WTC11 (cell line): Measurements from ENCODE around the gene TEX9. TPM values are rescaled to one million over a fixed set of nuclear protein-coding genes. Genes with fewer than 3 reads are reported as not detected.

ENCODE experiments used
- ATAC-seq: fragments of 200-7000 bp; cut with Tn5 transposase; 2 replicates; pipeline ENCODE4 v1.10.0; 2021; ENCODE audit warnings: mild to moderate bottlenecking, moderate library complexity
- CTCF ChIA-PET: fragments of 300-600 bp; sonication (Branson Sonifier 250); formaldehyde crosslinking; loops from one replicate; lab custom pipeline; 2021; ENCODE audit warnings: antibody characterized with exemption; lab: Charles Lee
- POLR2A ChIA-PET: fragments of 350-600 bp; sonication (Branson Sonifier 250); formaldehyde crosslinking; loops from one replicate; lab custom pipeline; 2021; ENCODE audit warnings: antibody characterized with exemption; lab: Charles Lee
- DNase-seq: peaks from one replicate; pipeline ENCODE4 v3.0.0; 2021; ENCODE audit warnings: low spot score
- H3K27ac Mint-ChIP-seq: 2 replicates; pipeline ENCODE4 v1.8.0; 2021; ENCODE audit warnings: mixed read lengths
- H3K27me3 Mint-ChIP-seq: 2 replicates; pipeline ENCODE4 v1.8.0; 2021; ENCODE audit warnings: low read depth, mild to moderate bottlenecking, moderate library complexity, mixed read lengths
- H3K36me3 Mint-ChIP-seq: 2 replicates; pipeline ENCODE4 v1.8.0; 2021; ENCODE audit warnings: mixed read lengths
- H3K4me1 Mint-ChIP-seq: 2 replicates; pipeline ENCODE4 v1.8.0; 2022; ENCODE audit warnings: mixed read lengths
- H3K4me3 Mint-ChIP-seq: 2 replicates; pipeline ENCODE4 v1.8.0; 2021; ENCODE audit warnings: mild to moderate bottlenecking, moderate library complexity, mixed read lengths
- H3K9me3 Mint-ChIP-seq: 2 replicates; pipeline ENCODE4 v1.8.0; 2021; ENCODE audit warnings: mixed read lengths
- ATF1 ChIP-seq: sonication (generic); formaldehyde crosslinking; IDR thresholded peaks from 2 replicates; pipeline ENCODE4 v1.8.1; 2023; ENCODE audit warnings: mild to moderate bottlenecking, moderate library complexity, missing genetic modification reagents
- CBFB ChIP-seq: sonication (generic); formaldehyde crosslinking; IDR thresholded peaks from 2 replicates; pipeline ENCODE4 v1.8.1; 2022; ENCODE audit warnings: mild to moderate bottlenecking, low read depth, missing genetic modification reagents
- CREB1 ChIP-seq: sonication (generic); formaldehyde crosslinking; IDR thresholded peaks from 2 replicates; pipeline ENCODE4 v1.8.0; 2023; ENCODE audit warnings: mild to moderate bottlenecking, missing genetic modification reagents
- ESRRA ChIP-seq: sonication (generic); formaldehyde crosslinking; IDR thresholded peaks from 2 replicates; pipeline ENCODE4 v1.8.1; 2022; ENCODE audit warnings: mild to moderate bottlenecking, missing genetic modification reagents, borderline replicate concordance
- ETV6 ChIP-seq: sonication (generic); formaldehyde crosslinking; IDR thresholded peaks from 2 replicates; pipeline ENCODE4 v1.8.1; 2022; ENCODE audit warnings: mild to moderate bottlenecking, missing genetic modification reagents
- GABPB1 ChIP-seq: sonication (generic); formaldehyde crosslinking; IDR thresholded peaks from 2 replicates; pipeline ENCODE4 v1.8.1; 2023; ENCODE audit warnings: mild to moderate bottlenecking, missing genetic modification reagents
- JAZF1 ChIP-seq: fragments of 250-450 bp; sonication (Bioruptor Pico); IDR thresholded peaks from 2 replicates; pipeline ENCODE4 v1.9.0; 2021; ENCODE audit warnings: moderate library complexity, mild to moderate bottlenecking, inconsistent platforms
- JUN ChIP-seq: sonication (generic); formaldehyde crosslinking; IDR thresholded peaks from 2 replicates; pipeline ENCODE4 v1.8.0; 2023; ENCODE audit warnings: mild to moderate bottlenecking, missing genetic modification reagents
- KAT7 ChIP-seq: sonication (generic); formaldehyde crosslinking; IDR thresholded peaks from 2 replicates; pipeline ENCODE4 v1.8.1; 2023; ENCODE audit warnings: missing genetic modification reagents, mild to moderate bottlenecking, borderline replicate concordance
- MXD4 ChIP-seq: fragments of 250-450 bp; sonication (Bioruptor Pico); IDR thresholded peaks from 2 replicates; pipeline ENCODE4 v1.8.0; 2021; ENCODE audit warnings: mild to moderate bottlenecking, moderate library complexity, borderline replicate concordance
- NFATC4 ChIP-seq: fragments of 250-450 bp; sonication (Bioruptor Pico); IDR thresholded peaks from 2 replicates; pipeline ENCODE4 v1.9.0; 2021; ENCODE audit warnings: mild to moderate bottlenecking
- NR2C2 ChIP-seq: sonication (generic); formaldehyde crosslinking; IDR thresholded peaks from 2 replicates; pipeline ENCODE4 v1.8.0; 2022; ENCODE audit warnings: mild to moderate bottlenecking, missing genetic modification reagents
- RELA ChIP-seq: sonication (generic); formaldehyde crosslinking; IDR thresholded peaks from 2 replicates; pipeline ENCODE4 v1.8.1; 2022; ENCODE audit warnings: missing genetic modification reagents, mild to moderate bottlenecking, borderline replicate concordance
- RORB ChIP-seq: fragments of 250-450 bp; sonication (Bioruptor Pico); IDR thresholded peaks from 2 replicates; pipeline ENCODE4 v1.9.0; 2021; ENCODE audit warnings: mild to moderate bottlenecking
- SMAD3 ChIP-seq: sonication (generic); formaldehyde crosslinking; IDR thresholded peaks from 2 replicates; pipeline ENCODE4 v1.8.0; 2022; ENCODE audit warnings: missing genetic modification reagents, mild to moderate bottlenecking, borderline replicate concordance
- SMAD4 ChIP-seq: sonication (generic); formaldehyde crosslinking; IDR thresholded peaks from 2 replicates; pipeline ENCODE4 v1.8.0; 2022; ENCODE audit warnings: mild to moderate bottlenecking, missing genetic modification reagents
- TCF7 ChIP-seq: sonication (generic); formaldehyde crosslinking; IDR thresholded peaks from 2 replicates; pipeline ENCODE4 v1.8.0; 2022; ENCODE audit warnings: mild to moderate bottlenecking, low read depth, missing genetic modification reagents, moderate library complexity
- TEAD1 ChIP-seq: sonication (generic); formaldehyde crosslinking; IDR thresholded peaks from 2 replicates; pipeline ENCODE4 v1.8.0; 2022; ENCODE audit warnings: mild to moderate bottlenecking, missing genetic modification reagents
- ZNF121 ChIP-seq: sonication (generic); formaldehyde crosslinking; IDR thresholded peaks from 2 replicates; pipeline ENCODE4 v1.8.0; 2023; ENCODE audit warnings: missing genetic modification reagents
- ZNF138 ChIP-seq: sonication (generic); formaldehyde crosslinking; conservative IDR thresholded peaks from 2 replicates; pipeline ENCODE4 v1.8.1; 2022; ENCODE audit warnings: mild to moderate bottlenecking, moderate library complexity, missing genetic modification reagents
- ZNF263 ChIP-seq: sonication (generic); formaldehyde crosslinking; IDR thresholded peaks from 2 replicates; pipeline ENCODE4 v1.8.1; 2022; ENCODE audit warnings: low read depth, mild to moderate bottlenecking, moderate library complexity, missing genetic modification reagents
- ZNF423 ChIP-seq: fragments of 250-450 bp; sonication (Bioruptor Pico); IDR thresholded peaks from 2 replicates; pipeline ENCODE4 v2.1.2; 2022; ENCODE audit warnings: mild to moderate bottlenecking, moderate library complexity
- total RNA-seq: library from RNA; stranded (reverse); gene quantifications from 3 replicates; pipeline ENCODE4 v1.2.3, GENCODE V29; 2021
- TF ChIP-seq, protein P1 (sequence below): sonication (generic); formaldehyde crosslinking; IDR thresholded peaks from 2 replicates; pipeline ENCODE4 v1.8.1; 2023; ENCODE audit warnings: mild to moderate bottlenecking, missing genetic modification reagents, moderate library complexity
- TF ChIP-seq, protein P2 (sequence below): sonication (generic); formaldehyde crosslinking; IDR thresholded peaks from 2 replicates; pipeline ENCODE4 v1.8.1; 2023; ENCODE audit warnings: mild to moderate bottlenecking, moderate library complexity, missing genetic modification reagents
- TF ChIP-seq, protein P3 (sequence below): fragments of 250-450 bp; sonication (Bioruptor Pico); IDR thresholded peaks from 2 replicates; pipeline ENCODE4 v2.1.2; 2022; ENCODE audit warnings: mild to moderate bottlenecking, moderate library complexity
- TF ChIP-seq, protein P4 (sequence below): sonication (generic); formaldehyde crosslinking; IDR thresholded peaks from 2 replicates; pipeline ENCODE4 v1.8.0; 2023; ENCODE audit warnings: mild to moderate bottlenecking, missing genetic modification reagents
- TF ChIP-seq, protein P5 (sequence below): sonication (generic); formaldehyde crosslinking; IDR thresholded peaks from 2 replicates; pipeline ENCODE4 v1.8.1; 2022; ENCODE audit warnings: low read depth, mild to moderate bottlenecking, moderate library complexity, missing genetic modification reagents, borderline replicate concordance
- TF ChIP-seq, protein P6 (sequence below): sonication (generic); formaldehyde crosslinking; IDR thresholded peaks from 2 replicates; pipeline ENCODE4 v1.8.1; 2022; ENCODE audit warnings: mild to moderate bottlenecking, missing genetic modification reagents, moderate library complexity, borderline replicate concordance

TEX9 gene
- total RNA-seq, 1 experiment from 2014 or later = 12.2 TPM

DNA sequence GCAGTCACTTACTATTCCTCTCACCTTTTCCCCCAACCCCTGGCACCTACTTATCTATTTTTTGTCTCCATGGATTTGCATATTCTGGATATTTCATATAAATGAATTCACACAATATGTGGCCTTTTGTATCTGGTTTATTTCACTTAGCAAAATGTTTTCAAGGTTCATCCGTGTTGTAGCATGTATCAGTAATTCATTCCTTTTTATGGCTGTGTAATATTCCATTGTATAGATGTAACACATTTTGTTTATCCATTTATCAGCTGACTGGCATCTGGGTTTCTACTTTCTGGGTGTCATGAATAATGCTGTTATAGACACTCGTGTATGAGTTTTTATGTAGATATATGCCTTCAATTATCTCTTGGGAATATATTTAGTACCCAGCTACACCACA is 93.9 kb downstream of the TEX9 start:
- no peak for DNase-seq
- ChIA-PET CTCF (no interaction called here), POLR2A (no interaction called here)
- Mint-ChIP-seq H3K36me3 (peaks cover 6% of the 10 kb centered on the region; the same call in 1 of the 2 replicates), H3K9me3 (peaks cover 7% of the 10 kb centered on the region), H3K4me3 (no peak overlapping the region), H3K4me1 (no peaks in the 10 kb centered on the region), H3K27ac (no peak overlapping the region), H3K27me3 (peaks cover 3% of the 10 kb centered on the region; the same call in 1 of the 2 replicates)
- ATAC-seq = no peak
- TF ChIP-seq SMAD4 (CRISPR knock-in tag) (no peak), RELA (CRISPR knock-in tag) (no peak), ESRRA (CRISPR knock-in tag) (no peak), ATF1 (CRISPR knock-in tag) (no peak), TCF7 (CRISPR knock-in tag) (no peak), ZNF423 (CRISPR knock-in tag) (no peak), GABPB1 (CRISPR knock-in tag) (no peak), KAT7 (CRISPR knock-in tag) (no peak), CBFB (CRISPR knock-in tag) (no peak)
- TF ChIP-seq, protein P1, sequence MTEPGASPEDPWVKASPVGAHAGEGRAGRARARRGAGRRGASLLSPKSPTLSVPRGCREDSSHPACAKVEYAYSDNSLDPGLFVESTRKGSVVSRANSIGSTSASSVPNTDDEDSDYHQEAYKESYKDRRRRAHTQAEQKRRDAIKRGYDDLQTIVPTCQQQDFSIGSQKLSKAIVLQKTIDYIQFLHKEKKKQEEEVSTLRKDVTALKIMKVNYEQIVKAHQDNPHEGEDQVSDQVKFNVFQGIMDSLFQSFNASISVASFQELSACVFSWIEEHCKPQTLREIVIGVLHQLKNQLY (CRISPR knock-in tag) = no peak
- TF ChIP-seq, protein P2, sequence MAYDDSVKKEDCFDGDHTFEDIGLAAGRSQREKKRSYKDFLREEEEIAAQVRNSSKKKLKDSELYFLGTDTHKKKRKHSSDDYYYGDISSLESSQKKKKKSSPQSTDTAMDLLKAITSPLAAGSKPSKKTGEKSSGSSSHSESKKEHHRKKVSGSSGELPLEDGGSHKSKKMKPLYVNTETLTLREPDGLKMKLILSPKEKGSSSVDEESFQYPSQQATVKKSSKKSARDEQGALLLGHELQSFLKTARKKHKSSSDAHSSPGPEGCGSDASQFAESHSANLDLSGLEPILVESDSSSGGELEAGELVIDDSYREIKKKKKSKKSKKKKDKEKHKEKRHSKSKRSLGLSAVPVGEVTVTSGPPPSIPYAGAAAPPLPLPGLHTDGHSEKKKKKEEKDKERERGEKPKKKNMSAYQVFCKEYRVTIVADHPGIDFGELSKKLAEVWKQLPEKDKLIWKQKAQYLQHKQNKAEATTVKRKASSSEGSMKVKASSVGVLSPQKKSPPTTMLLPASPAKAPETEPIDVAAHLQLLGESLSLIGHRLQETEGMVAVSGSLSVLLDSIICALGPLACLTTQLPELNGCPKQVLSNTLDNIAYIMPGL = no peak

DNA sequence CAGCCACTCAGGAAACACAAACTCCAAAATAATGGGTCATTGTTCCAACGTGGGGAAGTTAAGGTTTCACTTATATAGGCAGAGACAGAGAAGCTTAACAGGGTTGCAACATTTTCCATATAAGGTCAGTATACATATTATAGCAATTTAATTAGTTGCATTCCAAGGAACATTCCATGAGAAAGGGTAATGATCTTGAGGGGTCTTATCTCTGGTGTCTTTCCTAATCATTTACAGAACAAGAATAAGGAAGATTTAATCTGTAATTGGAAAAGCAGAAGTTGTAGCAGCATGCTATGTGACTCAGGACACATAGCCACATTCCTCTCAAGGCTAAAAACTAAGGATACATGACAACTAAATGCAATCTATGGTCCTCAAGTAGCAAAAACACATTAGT is 94.8 kb downstream of the TEX9 start:
- ChIA-PET POLR2A (no interaction called here), CTCF (no interaction called here)
- no peak overlapping the region for H3K27ac Mint-ChIP-seq
- DNase-seq (no peak), ATAC-seq (no peak)
- no peak overlapping the region for H3K4me3 Mint-ChIP-seq
- no peaks in the 10 kb centered on the region for H3K4me1 Mint-ChIP-seq
- H3K36me3 Mint-ChIP-seq = peaks cover 6% of the 10 kb centered on the region; the same call in 1 of the 2 replicates
- H3K9me3 Mint-ChIP-seq = peaks cover 7% of the 10 kb centered on the region
- H3K27me3 Mint-ChIP-seq = peaks cover 12% of the 10 kb centered on the region
- TF ChIP-seq, protein P3, sequence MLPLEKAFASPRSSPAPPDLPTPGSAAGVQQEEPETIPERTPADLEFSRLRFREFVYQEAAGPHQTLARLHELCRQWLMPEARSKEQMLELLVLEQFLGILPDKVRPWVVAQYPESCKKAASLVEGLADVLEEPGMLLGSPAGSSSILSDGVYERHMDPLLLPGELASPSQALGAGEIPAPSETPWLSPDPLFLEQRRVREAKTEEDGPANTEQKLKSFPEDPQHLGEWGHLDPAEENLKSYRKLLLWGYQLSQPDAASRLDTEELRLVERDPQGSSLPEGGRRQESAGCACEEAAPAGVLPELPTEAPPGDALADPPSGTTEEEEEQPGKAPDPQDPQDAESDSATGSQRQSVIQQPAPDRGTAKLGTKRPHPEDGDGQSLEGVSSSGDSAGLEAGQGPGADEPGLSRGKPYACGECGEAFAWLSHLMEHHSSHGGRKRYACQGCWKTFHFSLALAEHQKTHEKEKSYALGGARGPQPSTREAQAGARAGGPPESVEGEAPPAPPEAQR (CRISPR knock-in tag) = no peak
- TF ChIP-seq JAZF1 = no peak
- no peak for TF ChIP-seq NR2C2
- no peak for TF ChIP-seq ZNF138 (CRISPR knock-in tag)
- no peak for TF ChIP-seq NFATC4 (CRISPR knock-in tag)
- no peak for TF ChIP-seq KAT7 (CRISPR knock-in tag)
- no peak for TF ChIP-seq ZNF263 (CRISPR knock-in tag)
- TF ChIP-seq, protein P4, sequence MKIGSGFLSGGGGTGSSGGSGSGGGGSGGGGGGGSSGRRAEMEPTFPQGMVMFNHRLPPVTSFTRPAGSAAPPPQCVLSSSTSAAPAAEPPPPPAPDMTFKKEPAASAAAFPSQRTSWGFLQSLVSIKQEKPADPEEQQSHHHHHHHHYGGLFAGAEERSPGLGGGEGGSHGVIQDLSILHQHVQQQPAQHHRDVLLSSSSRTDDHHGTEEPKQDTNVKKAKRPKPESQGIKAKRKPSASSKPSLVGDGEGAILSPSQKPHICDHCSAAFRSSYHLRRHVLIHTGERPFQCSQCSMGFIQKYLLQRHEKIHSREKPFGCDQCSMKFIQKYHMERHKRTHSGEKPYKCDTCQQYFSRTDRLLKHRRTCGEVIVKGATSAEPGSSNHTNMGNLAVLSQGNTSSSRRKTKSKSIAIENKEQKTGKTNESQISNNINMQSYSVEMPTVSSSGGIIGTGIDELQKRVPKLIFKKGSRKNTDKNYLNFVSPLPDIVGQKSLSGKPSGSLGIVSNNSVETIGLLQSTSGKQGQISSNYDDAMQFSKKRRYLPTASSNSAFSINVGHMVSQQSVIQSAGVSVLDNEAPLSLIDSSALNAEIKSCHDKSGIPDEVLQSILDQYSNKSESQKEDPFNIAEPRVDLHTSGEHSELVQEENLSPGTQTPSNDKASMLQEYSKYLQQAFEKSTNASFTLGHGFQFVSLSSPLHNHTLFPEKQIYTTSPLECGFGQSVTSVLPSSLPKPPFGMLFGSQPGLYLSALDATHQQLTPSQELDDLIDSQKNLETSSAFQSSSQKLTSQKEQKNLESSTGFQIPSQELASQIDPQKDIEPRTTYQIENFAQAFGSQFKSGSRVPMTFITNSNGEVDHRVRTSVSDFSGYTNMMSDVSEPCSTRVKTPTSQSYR (CRISPR knock-in tag) = no peak
- TF ChIP-seq CREB1 = no peak
- no peak for TF ChIP-seq JUN
- no peak for TF ChIP-seq ETV6 (CRISPR knock-in tag)
- TF ChIP-seq, protein P5, sequence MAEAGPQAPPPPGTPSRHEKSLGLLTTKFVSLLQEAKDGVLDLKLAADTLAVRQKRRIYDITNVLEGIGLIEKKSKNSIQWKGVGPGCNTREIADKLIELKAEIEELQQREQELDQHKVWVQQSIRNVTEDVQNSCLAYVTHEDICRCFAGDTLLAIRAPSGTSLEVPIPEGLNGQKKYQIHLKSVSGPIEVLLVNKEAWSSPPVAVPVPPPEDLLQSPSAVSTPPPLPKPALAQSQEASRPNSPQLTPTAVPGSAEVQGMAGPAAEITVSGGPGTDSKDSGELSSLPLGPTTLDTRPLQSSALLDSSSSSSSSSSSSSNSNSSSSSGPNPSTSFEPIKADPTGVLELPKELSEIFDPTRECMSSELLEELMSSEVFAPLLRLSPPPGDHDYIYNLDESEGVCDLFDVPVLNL = no peak
- TF ChIP-seq TEAD1 (CRISPR knock-in tag) = no peak
- no peak for TF ChIP-seq SMAD3 (CRISPR knock-in tag)
- no peak for TF ChIP-seq MXD4 (CRISPR knock-in tag)
- TF ChIP-seq ZNF121 = no peak
- TF ChIP-seq RORB (CRISPR knock-in tag) = no peak
- TF ChIP-seq, protein P6, sequence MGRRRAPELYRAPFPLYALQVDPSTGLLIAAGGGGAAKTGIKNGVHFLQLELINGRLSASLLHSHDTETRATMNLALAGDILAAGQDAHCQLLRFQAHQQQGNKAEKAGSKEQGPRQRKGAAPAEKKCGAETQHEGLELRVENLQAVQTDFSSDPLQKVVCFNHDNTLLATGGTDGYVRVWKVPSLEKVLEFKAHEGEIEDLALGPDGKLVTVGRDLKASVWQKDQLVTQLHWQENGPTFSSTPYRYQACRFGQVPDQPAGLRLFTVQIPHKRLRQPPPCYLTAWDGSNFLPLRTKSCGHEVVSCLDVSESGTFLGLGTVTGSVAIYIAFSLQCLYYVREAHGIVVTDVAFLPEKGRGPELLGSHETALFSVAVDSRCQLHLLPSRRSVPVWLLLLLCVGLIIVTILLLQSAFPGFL (CRISPR knock-in tag) = no peak
